GM19351 (cell line): ENCODE data around the gene CALR3.

Experiments
- ATAC-seq: cut with Tn5 transposase; IDR thresholded peaks from one replicate; pipeline ENCODE4 v1.9.1; 2021; ENCODE audit warnings: mild to moderate bottlenecking, moderate library complexity; ENCODE audit not compliant: unreplicated experiment

Gene CALR3

DNA sequence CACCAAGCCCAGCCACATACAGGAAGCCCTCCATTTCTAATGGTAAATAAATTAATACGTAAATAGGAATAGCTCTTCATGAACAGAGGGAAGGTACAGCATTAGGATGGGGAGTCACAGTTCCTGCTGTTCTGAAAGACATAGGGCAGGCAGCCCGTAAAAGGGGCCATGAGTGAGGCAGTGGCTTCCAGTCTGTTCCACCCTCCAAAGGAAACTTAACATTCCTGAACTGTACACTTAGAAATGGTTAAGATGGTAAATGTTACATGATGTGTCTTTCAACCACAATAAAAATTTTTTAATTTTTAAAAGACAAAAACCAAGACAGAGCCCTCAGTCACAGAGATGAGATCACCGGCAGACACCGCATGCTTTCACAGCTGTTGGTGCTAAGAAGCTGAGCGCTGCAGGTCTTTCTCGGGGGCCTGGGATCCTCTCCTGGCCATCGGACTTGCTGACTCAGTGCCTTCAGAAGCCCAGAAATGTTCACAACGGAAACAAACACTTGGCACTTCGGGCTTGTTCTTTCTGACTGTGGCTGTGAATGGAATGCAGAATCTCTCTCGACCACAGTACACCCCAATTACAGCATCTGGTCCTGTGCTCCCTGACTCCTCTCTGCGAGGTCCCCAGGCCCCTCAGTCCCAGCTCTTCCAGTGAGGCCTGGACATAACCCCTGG, 60.6 kb downstream of the CALR3 start:
- no peak for ATAC-seq

DNA sequence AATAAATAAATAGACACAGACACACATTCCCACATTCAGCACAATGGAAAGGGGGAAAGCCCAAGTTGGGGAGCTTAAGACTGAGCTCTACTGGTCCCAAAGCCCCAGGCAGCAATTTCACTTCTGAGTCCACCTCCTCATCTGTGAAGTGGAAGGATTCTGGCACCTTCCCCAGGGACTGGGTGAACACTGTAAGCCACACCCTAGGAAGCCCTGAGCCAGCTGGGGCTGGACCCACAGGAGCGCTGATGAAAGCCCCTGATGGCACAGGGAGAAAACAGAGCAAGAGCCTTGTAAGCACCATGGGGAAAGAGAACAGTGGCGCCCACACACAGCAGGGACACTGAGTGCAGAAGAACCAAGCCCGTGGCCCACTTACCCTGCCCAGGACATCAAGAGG, 62.0 kb downstream of the CALR3 start:
- ATAC-seq: no peak

DNA sequence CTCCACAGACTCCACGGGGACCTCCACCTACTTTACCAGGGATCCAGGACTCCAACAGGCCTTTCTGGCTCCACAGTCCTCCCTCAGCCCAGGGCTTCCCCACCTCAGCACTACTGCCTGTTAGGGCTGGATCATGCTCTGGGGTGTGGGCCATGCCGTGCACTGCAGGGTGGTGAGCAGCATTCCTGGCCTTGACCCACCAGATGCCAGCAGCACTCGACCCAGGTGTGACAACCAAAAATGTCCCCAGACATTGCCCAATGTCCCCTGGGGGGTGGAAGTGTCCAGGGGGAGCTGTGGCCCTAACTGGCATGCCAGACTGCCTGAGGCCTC, 66.2 kb downstream of the CALR3 start:
- no peak for ATAC-seq

DNA sequence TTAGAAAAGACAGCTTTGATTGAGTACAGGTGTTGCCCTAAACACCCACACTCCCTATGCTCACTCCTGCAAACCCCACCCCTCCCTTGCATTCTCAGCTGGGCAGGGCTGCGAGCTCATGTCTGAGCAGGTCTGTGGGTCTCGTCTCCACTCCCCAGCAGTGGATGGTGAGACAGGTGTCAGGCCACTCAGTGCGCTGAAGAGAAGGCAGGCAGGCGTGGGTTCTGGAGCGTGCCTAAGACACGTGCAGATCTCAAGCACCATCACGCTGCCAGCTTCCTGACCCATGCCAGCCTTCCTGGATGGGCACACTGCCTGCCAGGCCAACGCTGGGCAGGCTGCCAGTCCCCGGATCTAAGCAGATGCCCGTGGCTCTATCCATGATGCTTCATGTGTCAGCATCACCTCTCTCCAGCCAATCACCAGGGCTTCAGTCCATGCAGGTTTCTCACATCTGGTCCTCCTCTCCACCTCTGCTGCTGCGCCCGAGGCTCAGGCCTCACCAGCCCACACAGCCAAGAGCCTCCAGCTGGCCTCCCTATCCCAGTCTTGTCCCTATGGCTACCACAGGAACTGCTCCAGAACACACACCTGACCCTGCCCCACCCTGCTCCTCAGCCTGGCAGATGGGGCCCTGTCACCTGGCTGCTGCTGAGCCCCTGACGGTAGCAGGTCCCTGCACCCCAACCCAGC, 66.8 kb downstream of the CALR3 start:
- no peak for ATAC-seq
